Lung (tissue), 13 donors: ENCODE results near the gene PRX. TPM values are rescaled to one million over a fixed set of nuclear protein-coding genes. Genes with fewer than 3 reads are reported as not detected.

Experiments
- ATAC-seq: fragments of 200-7000 bp; cut with Tn5 transposase; one replicate; pipeline ENCODE4 v1.9.1; 2020; ENCODE audit warnings: moderate number of reproducible peaks; ENCODE audit not compliant: insufficient read depth, low FRiP score
- DNase-seq, 3 donors: peaks; one replicate each; pipeline ENCODE4 v3.0.0-alpha.2; 2013 to 2017
- H3K27ac ChIP-seq, 2 donors: one replicate each; pipeline ENCODE4 v1.5.1; 2013; ENCODE audit warnings: mild to moderate bottlenecking in 2 of 2, moderate library complexity in 2 of 2, control low read depth in 1 of 2, inconsistent platforms in 1 of 2, low read depth in 1 of 2, low read length in 1 of 2
- H3K27me3 ChIP-seq, 3 donors: one replicate each; pipeline ENCODE4 v1.5.1; 2013; ENCODE audit warnings: low read length in 2 of 3; ENCODE audit not compliant: control insufficient read depth in 3 of 3, insufficient read depth in 3 of 3
- H3K36me3 ChIP-seq, 4 donors: one replicate each; pipeline ENCODE4 v1.5.1; 2013; ENCODE audit warnings: low read length in 4 of 4, mild to moderate bottlenecking in 1 of 4, moderate library complexity in 1 of 4; ENCODE audit not compliant: control insufficient read depth in 4 of 4, insufficient read depth in 4 of 4
- H3K4me1 ChIP-seq, 5 donors: one replicate each; pipeline ENCODE4 v1.5.1; 2013; ENCODE audit warnings: low read length in 5 of 5, mild to moderate bottlenecking in 2 of 5, moderate library complexity in 1 of 5; ENCODE audit not compliant: control insufficient read depth in 5 of 5, insufficient read depth in 5 of 5
- H3K4me3 ChIP-seq: one replicate; pipeline ENCODE4 v1.5.1; 2013; ENCODE audit warnings: mild to moderate bottlenecking, control low read depth, moderate library complexity
- H3K9ac ChIP-seq, 2 donors: one replicate each; pipeline ENCODE4 v1.5.1; 2013; ENCODE audit warnings: low read length in 2 of 2, control low read depth in 1 of 2; ENCODE audit not compliant: insufficient read depth in 1 of 2
- H3K9me3 ChIP-seq, 4 donors: one replicate each; pipeline ENCODE4 v1.5.1; 2013; ENCODE audit warnings: low read length in 3 of 4, mild to moderate bottlenecking in 1 of 4, moderate library complexity in 1 of 4; ENCODE audit not compliant: control insufficient read depth in 4 of 4, insufficient read depth in 3 of 4
- WGBS, 2 donors: extraction: QIAGEN DNeasy Blood & Tissue Kit; methylation state at CpG; one replicate each; pipeline ENCODE4 v1.1.7; 2013; 5-methylcytosine and 5-hydroxymethylcytosine counted together
- polyA plus RNA-seq, 2 donors: library from polyadenylated mRNA; stranded (reverse); fragments of 200-250 nt; gene quantifications; one replicate each; pipeline ENCODE4 v1.2.1, GENCODE V29; 2013
- small RNA-seq: library from RNA; depleted of rRNA; stranded (forward); fragments of <200 nt; gene quantifications from one replicate; pipeline ENCODE3, GENCODE V24; 2014; ENCODE audit warnings: low replicate concordance
- total RNA-seq, 2 donors: library from RNA; depleted of rRNA in 1 of 2; stranded (reverse); fragments of >200 nt in 1 of 2; gene quantifications; one replicate each; pipeline ENCODE4 v1.2.1, GENCODE V29; 2014 to 2021
- TF ChIP-seq, protein P1 (sequence below): IDR thresholded peaks from 2 replicates; pipeline ENCODE4 v1.5.1; 2012; ENCODE audit warnings: mild to moderate bottlenecking; ENCODE audit errors: control extremely low read depth, extremely low read depth
- donor health status: control.
- donor health status: control.
- donor health status: Bipolar disorder and iron deficiency.
- donor health status: healthy.
- donor health status: DM: yes; HTN: yes; CAD: no.

PRX gene
- total and polyA plus RNA-seq, 4 donors, result 16.9 to 43.8 (median 27.9) TPM

- Histone ChIP-seq H3K27ac (peak within 1 kb of the TSS; percentile 77 to 84), H3K9ac (peak within 1 kb of the TSS; percentile 73 to 99), H3K27me3 (no peaks in the 10 kb centered on the region), H3K4me3 (peak within 1 kb of the TSS; percentile 80), H3K36me3 (peaks cover 0 to 5% (median 0%) of the 10 kb centered on the region in 4 donors), H3K4me1 (peaks cover 0 to 15% (median 5%) of the 10 kb centered on the region in 5 donors), H3K9me3 (no peaks in the 10 kb centered on the region)
- WGBS, 2 donors, result 1% methylated on average over 73 to 77 of the region's 77 CpGs
- DNase-seq (peak; percentile 99 to 100 (median 100)), ATAC-seq (peak; percentile 94)
- TF ChIP-seq, protein P1, sequence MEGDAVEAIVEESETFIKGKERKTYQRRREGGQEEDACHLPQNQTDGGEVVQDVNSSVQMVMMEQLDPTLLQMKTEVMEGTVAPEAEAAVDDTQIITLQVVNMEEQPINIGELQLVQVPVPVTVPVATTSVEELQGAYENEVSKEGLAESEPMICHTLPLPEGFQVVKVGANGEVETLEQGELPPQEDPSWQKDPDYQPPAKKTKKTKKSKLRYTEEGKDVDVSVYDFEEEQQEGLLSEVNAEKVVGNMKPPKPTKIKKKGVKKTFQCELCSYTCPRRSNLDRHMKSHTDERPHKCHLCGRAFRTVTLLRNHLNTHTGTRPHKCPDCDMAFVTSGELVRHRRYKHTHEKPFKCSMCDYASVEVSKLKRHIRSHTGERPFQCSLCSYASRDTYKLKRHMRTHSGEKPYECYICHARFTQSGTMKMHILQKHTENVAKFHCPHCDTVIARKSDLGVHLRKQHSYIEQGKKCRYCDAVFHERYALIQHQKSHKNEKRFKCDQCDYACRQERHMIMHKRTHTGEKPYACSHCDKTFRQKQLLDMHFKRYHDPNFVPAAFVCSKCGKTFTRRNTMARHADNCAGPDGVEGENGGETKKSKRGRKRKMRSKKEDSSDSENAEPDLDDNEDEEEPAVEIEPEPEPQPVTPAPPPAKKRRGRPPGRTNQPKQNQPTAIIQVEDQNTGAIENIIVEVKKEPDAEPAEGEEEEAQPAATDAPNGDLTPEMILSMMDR, result no peak
Observed at GRCh38 chr19:40348125-40348913, 64.9 kb downstream of the PRX start, which contains the start of the genes C19orf47 and PLD3. Gene C19orf47, minus strand, starts transcription at chr19:40348397. Its CDS starts 6,540 bp downstream, at chr19:40341857. Gene PLD3, plus strand, starts transcription at chr19:40348695. Its CDS starts 17,789 bp downstream, at chr19:40366484.

DNA sequence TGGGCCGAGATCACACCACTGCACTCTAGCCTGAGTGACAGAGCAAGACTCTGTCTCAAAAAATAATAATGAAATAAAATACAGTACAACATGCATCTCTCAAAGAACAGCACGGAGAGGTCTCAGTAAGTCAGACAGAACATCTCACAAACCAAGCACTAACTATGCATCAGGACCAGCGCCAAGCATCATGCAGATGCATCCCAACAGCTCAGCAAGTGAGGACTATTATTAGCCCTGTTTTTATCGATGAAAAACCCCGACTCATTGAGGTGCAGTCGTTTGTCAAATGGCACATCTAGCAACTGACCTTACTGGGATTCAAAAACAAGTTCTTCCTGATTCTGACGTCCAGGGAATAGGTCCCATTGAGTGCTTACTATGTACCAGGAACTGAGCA, 68.8 kb downstream of the PRX start:
- Histone ChIP-seq H3K27me3 (no peaks in the 10 kb centered on the region), H3K9me3 (no peaks in the 10 kb centered on the region), H3K4me1 (peaks cover 0 to 13% (median 8%) of the 10 kb centered on the region in 5 donors), H3K4me3 (no peak overlapping the region), H3K27ac (no peak overlapping the region), H3K36me3 (peaks cover 0 to 8% (median 4%) of the 10 kb centered on the region in 4 donors), H3K9ac (no peak overlapping the region)
- 71 to 72% methylated on average over 7 of the region's 7 CpGs for WGBS, 2 donors
- no peak for ATAC-seq
- TF ChIP-seq, protein P1, result no peak
- no peak for DNase-seq

Small RNA genes lying within 50 kb of the gene (small RNA-seq; reads per million reads assigned to genes)
- gene MIR6796 (not detected), gene RF00017 (not detected)

Other genes with a start within 250 kb of the PRX start
- 10 to 100 TPM in 1 of 2 donors, 1 to 10 TPM in 1; 4.4 to 18.0 TPM for gene MAP3K10, start 222.0 kb downstream of the PRX start, total RNA-seq
- 10 to 100 TPM in 1 of 2 donors, 1 to 10 TPM in 1; 6.9 to 15.7 TPM for gene MAP3K10, start 222.0 kb downstream of the PRX start, polyA plus RNA-seq
- not detected for gene TTC9B, start 195.0 kb downstream of the PRX start, total RNA-seq
- not detected for gene TTC9B, start 195.0 kb downstream of the PRX start, polyA plus RNA-seq
- under 1 TPM; 0.52 to 0.68 TPM for gene CCNP, start 186.7 kb downstream of the PRX start, total RNA-seq
- under 1 TPM; 0.07 to 0.28 TPM for gene CCNP, start 186.7 kb downstream of the PRX start, polyA plus RNA-seq
- 100 to 1,000 TPM; 117 to 138 TPM for gene AKT2, start 128.0 kb downstream of the PRX start, total RNA-seq
- 10 to 100 TPM; 62.3 to 69.7 TPM for gene AKT2, start 128.0 kb downstream of the PRX start, polyA plus RNA-seq
- 10 to 100 TPM in 1 of 2 donors, 1 to 10 TPM in 1; 9.8 to 18.0 TPM for gene C19orf47, start 65.0 kb downstream of the PRX start, total RNA-seq
- 10 to 100 TPM; 11.7 to 26.3 TPM for gene C19orf47, start 65.0 kb downstream of the PRX start, polyA plus RNA-seq
- gene PLD3, start 64.7 kb downstream of the PRX start, total RNA-seq, result 100 to 1,000 TPM; 257 to 407 TPM
- gene PLD3, start 64.7 kb downstream of the PRX start, polyA plus RNA-seq, result 100 to 1,000 TPM; 205 to 219 TPM
- under 1 TPM in 1 of 2 donors, not detected in 1; 0.43 TPM for gene HIPK4, start 23.2 kb downstream of the PRX start, total RNA-seq
- gene HIPK4, start 23.2 kb downstream of the PRX start, polyA plus RNA-seq, result under 1 TPM; 0.10 to 0.22 TPM
- 10 to 100 TPM; 10.8 to 25.1 TPM for gene SERTAD1, start 12.6 kb upstream of the PRX start, total RNA-seq
- gene SERTAD1, start 12.6 kb upstream of the PRX start, polyA plus RNA-seq, result 10 to 100 TPM; 23.3 to 37.9 TPM
- 10 to 100 TPM; 33.0 to 37.5 TPM for gene SERTAD3, start 31.0 kb upstream of the PRX start, total RNA-seq
- gene SERTAD3, start 31.0 kb upstream of the PRX start, polyA plus RNA-seq, result 10 to 100 TPM; 28.9 to 34.6 TPM
- 100 to 1,000 TPM; 135 to 190 TPM for gene BLVRB, start 52.4 kb upstream of the PRX start, total RNA-seq
- 100 to 1,000 TPM; 331 to 413 TPM for gene BLVRB, start 52.4 kb upstream of the PRX start, polyA plus RNA-seq
- gene SPTBN4, start 53.6 kb upstream of the PRX start, total RNA-seq, result under 1 TPM; 0.68 to 0.80 TPM
- gene SPTBN4, start 53.6 kb upstream of the PRX start, polyA plus RNA-seq, result under 1 TPM; 0.58 to 0.75 TPM
- gene SHKBP1, start 163.5 kb upstream of the PRX start, total RNA-seq, result 100 to 1,000 TPM in 1 of 2 donors, 10 to 100 TPM in 1; 21.1 to 105 TPM
- 100 to 1,000 TPM in 1 of 2 donors, 10 to 100 TPM in 1; 89.0 to 191 TPM for gene SHKBP1, start 163.5 kb upstream of the PRX start, polyA plus RNA-seq
- gene LTBP4, start 188.0 kb upstream of the PRX start, total RNA-seq, result 100 to 1,000 TPM; 203 to 290 TPM
- gene LTBP4, start 188.0 kb upstream of the PRX start, polyA plus RNA-seq, result 10 to 100 TPM; 73.0 to 99.4 TPM